ENCODE data around the gene MOB3A. TPM values are rescaled to one million over a fixed set of nuclear protein-coding genes. Genes with fewer than 3 reads are reported as not detected.

Gene MOB3A
- total RNA-seq, 1 experiment from 2014 or later, result 9.7 TPM

DNA sequence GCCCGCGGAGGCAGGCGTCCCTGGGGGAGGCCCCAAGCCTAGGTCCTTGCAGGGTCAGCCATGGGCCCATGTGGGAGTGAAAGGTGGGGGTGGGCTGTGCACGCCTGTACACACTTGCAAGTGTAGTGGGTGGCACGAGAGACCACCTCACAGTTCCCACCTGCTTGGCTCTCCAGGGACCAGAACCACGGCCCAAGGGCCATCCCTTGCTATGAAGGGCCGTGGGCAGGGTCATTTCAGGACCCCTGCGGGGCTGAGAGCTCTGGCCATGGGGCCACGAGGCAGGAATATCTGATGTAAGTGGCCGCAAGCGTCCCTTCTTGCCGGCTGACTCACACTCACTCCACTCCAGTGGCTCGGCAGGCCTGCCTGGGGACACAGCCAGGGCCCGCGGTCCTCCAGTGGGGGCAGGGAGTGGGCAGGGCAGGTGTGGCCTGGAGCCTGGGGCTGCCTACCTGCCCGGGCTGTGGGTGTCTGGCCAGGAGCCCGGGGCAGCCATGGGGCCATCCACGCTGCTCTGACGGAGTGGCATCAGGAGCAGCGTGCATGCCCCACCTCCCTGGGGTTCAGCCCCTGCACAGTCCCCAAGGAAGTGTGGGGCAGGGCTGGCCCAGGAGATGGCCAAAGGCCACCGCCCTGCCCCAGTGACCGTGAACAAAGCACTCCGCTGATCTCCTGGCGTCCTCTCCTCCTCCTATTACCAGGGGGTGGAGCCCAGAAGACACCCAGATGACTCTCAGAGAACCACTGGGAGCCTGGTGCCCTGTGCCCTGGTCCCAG lies 36.5 kb downstream of the MOB3A start:
- H3K4me3 ChIP-seq, result peak overlapping the region; percentile 8; the same call in 1 of the 2 replicates
- no peaks in the 10 kb centered on the region for H3K27me3 ChIP-seq
- no peaks in the 10 kb centered on the region for H3K36me3 ChIP-seq
- H3K9me3 ChIP-seq, result no peaks in the 10 kb centered on the region
- DNase-seq, result peak; percentile 85

GRCh38 chr19:2058570-2059421 lies 37.3 kb downstream of the MOB3A start:
- H3K27me3 ChIP-seq, result no peaks in the 10 kb centered on the region
- no peaks in the 10 kb centered on the region for H3K9me3 ChIP-seq
- H3K4me3 ChIP-seq, result no peak overlapping the region
- no peak for DNase-seq
- no peaks in the 10 kb centered on the region for H3K36me3 ChIP-seq

GRCh38 chr19:2057484-2058469 lies 38.3 kb downstream of the MOB3A start:
- DNase-seq, result no peak
- Histone ChIP-seq H3K27me3 (no peaks in the 10 kb centered on the region), H3K4me3 (no peak overlapping the region), H3K36me3 (no peaks in the 10 kb centered on the region), H3K9me3 (no peaks in the 10 kb centered on the region)

- no peak for DNase-seq
- Histone ChIP-seq H3K36me3 (no peaks in the 10 kb centered on the region), H3K27me3 (no peaks in the 10 kb centered on the region), H3K9me3 (no peaks in the 10 kb centered on the region), H3K4me3 (no peak overlapping the region)
Measured at GRCh38 chr19:2056837-2057192, 39.3 kb downstream of the MOB3A start.

- H3K4me3 ChIP-seq, result no peak overlapping the region
- peak; percentile 40 for DNase-seq
- no peaks in the 10 kb centered on the region for H3K27me3 ChIP-seq
- H3K9me3 ChIP-seq, result no peaks in the 10 kb centered on the region
- H3K36me3 ChIP-seq, result no peaks in the 10 kb centered on the region
Measured at GRCh38 chr19:2055931-2056836, 39.9 kb downstream of the MOB3A start.

- no peak for DNase-seq
- Histone ChIP-seq H3K4me3 (no peak overlapping the region), H3K36me3 (no peaks in the 10 kb centered on the region), H3K27me3 (no peaks in the 10 kb centered on the region), H3K9me3 (no peaks in the 10 kb centered on the region)
Measured at GRCh38 chr19:2054763-2055162, 41.4 kb downstream of the MOB3A start.

GRCh38 chr19:2053601-2054389 lies 42.3 kb downstream of the MOB3A start:
- no peaks in the 10 kb centered on the region for H3K27me3 ChIP-seq
- H3K36me3 ChIP-seq, result no peaks in the 10 kb centered on the region
- H3K4me3 ChIP-seq, result no peak overlapping the region
- H3K9me3 ChIP-seq, result no peaks in the 10 kb centered on the region
- peak; percentile 87 for DNase-seq

GRCh38 chr19:2051773-2052704 lies 44.1 kb downstream of the MOB3A start:
- H3K4me3 ChIP-seq, result no peak overlapping the region
- DNase-seq, result peak; percentile 74
- H3K27me3 ChIP-seq, result no peaks in the 10 kb centered on the region
- no peaks in the 10 kb centered on the region for H3K9me3 ChIP-seq
- H3K36me3 ChIP-seq, result no peaks in the 10 kb centered on the region

DNA sequence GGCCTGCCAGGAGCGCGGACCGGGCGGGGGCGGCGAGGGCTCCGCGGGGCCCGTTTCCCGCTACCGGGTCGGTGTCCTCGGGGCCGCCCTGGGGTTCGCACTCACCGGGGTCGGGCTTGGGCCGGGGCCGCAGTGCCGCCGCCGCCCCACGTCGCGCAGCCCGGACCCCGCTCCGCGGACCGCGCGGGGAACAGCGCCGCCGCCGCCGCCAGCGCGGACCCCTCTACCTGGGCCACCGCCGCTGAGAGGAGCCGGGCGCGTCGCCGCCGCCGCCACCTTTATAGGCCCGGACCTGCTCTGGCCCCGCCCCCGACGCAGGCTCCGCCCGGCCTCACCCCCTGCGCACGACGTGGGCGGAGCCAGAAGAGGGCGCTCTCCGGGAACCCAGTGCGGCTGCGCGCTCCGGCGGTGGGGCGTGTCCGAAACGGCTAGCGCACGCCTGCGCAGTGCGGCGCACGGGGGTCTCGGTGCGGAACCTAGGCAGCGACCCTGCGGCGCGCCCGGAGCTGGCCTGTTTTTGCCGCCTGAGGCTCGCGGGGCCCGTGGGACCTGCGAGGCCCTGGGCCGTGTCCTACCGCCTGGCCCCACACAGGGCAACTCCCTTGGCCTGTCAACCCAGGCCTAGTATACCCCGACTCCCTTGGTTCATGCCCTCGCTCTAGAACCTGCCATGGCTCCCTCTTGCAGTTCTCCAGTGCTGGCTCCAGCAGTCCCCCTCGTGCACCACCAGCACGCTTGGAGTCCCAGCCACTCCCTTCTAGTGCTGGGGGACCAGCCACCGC lies 44.9 kb downstream of the MOB3A start, which contains the start of gene MKNK2:
Gene MKNK2 (minus strand): TSS at position 254 of the 782 bp plus-strand sequence. CDS start 393 bp downstream, outside the sequence.
- Histone ChIP-seq H3K36me3 (no peaks in the 10 kb centered on the region), H3K27me3 (no peaks in the 10 kb centered on the region), H3K4me3 (peak within 1 kb of the TSS; percentile 56), H3K9me3 (no peaks in the 10 kb centered on the region)
- peak; percentile 71 for DNase-seq

- Histone ChIP-seq H3K9me3 (no peaks in the 10 kb centered on the region), H3K4me3 (peak overlapping the region; percentile 56), H3K27me3 (no peaks in the 10 kb centered on the region), H3K36me3 (no peaks in the 10 kb centered on the region)
- no peak for DNase-seq
Measured at GRCh38 chr19:2050349-2050990, 45.7 kb downstream of the MOB3A start.

- Histone ChIP-seq H3K4me3 (peak overlapping the region; percentile 56), H3K27me3 (no peaks in the 10 kb centered on the region), H3K9me3 (no peaks in the 10 kb centered on the region), H3K36me3 (no peaks in the 10 kb centered on the region)
- DNase-seq, result peak; percentile 61
Measured at GRCh38 chr19:2049741-2050348, 46.3 kb downstream of the MOB3A start.

DNA sequence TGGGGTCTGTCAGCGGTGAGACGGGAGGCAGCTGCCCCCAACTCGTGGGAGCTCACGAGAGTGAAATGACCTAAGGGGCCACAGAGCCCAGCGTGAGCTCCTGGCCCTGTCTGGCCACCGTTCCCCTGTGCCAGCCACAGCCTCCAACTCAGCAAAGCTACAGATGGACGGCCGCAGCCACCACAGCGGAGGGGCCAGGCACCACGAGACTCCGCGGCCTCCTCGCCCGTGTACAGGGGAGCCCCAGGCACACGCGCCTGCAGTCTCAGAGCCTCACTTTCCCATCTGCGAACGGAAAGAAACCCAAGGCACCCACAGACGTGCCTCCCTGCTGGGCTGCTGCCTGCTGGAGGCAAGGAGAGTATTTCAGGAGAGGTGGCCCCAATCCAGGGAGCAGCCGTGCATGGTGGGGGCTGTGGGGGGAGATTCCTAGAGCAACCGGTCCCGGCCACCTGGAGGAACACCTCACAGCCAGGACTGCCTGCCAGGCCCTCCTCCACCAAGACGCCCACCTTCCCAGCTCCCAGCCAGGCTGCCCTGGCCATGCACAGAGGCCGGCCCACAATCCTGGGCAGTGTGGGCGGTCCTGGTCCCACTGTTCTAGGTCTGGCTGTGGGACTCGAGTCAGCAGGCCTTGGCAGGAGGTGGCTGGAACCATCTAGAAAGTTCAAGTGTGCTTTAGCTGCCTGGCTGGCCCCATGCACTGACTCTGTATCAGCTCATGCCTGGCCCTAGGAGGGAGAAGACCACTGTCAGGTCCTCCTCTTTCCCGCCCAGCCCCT lies 47.0 kb downstream of the MOB3A start:
- Histone ChIP-seq H3K4me3 (peak overlapping the region; percentile 56), H3K9me3 (no peaks in the 10 kb centered on the region), H3K36me3 (no peaks in the 10 kb centered on the region), H3K27me3 (no peaks in the 10 kb centered on the region)
- no peak for DNase-seq

Data from MG63 (cell line).